D721Med (cell line): ENCODE measurements around the gene ZBTB45.
A peak's percentile ranks its signal among the peaks of the same experiment; 100 is the strongest.

ENCODE experiments used
- DNase-seq: peaks from one replicate; pipeline ENCODE4 v3.0.0; 2011; ENCODE audit warnings: low spot score; ENCODE audit not compliant: insufficient read length
- FAIRE-seq: peaks from 2 replicates; lab custom pipeline; 2011; peaks lifted over from hg19 to GRCh38; lab: Jason Lieb, UNC
- TF ChIP-seq, protein P1 (sequence below): IDR thresholded peaks from 2 replicates; pipeline ENCODE4 v1.5.1; 2012; ENCODE audit warnings: mild to moderate bottlenecking, control low read depth; ENCODE audit not compliant: insufficient read depth; ENCODE audit errors: missing control alignments

Gene ZBTB45

DNA sequence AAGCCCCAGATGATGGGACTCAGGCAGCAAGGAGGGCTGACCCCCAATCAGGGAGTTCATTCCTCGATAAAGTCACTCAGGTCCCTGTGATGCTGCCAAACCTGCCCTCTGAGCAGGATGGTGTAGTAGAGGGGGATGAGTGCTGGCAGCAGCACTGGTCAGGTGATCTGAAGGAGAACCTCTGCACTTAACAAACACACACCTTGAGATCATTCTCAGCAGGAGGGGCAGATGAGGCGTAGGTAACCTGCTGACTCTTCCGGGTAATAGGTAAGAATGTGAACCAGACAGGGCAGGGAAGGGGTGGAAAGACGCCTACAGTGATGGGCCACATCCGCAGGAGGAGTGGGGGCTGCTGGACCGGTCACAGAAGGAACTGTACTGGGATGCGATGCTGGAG, 40.3 kb downstream of the ZBTB45 start:
- DNase-seq (no peak), FAIRE-seq (no peak)
- TF ChIP-seq, protein P1, sequence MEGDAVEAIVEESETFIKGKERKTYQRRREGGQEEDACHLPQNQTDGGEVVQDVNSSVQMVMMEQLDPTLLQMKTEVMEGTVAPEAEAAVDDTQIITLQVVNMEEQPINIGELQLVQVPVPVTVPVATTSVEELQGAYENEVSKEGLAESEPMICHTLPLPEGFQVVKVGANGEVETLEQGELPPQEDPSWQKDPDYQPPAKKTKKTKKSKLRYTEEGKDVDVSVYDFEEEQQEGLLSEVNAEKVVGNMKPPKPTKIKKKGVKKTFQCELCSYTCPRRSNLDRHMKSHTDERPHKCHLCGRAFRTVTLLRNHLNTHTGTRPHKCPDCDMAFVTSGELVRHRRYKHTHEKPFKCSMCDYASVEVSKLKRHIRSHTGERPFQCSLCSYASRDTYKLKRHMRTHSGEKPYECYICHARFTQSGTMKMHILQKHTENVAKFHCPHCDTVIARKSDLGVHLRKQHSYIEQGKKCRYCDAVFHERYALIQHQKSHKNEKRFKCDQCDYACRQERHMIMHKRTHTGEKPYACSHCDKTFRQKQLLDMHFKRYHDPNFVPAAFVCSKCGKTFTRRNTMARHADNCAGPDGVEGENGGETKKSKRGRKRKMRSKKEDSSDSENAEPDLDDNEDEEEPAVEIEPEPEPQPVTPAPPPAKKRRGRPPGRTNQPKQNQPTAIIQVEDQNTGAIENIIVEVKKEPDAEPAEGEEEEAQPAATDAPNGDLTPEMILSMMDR = no peak

- FAIRE-seq (no peak), DNase-seq (no peak)
- TF ChIP-seq, protein P1 = no peak
These were observed 41.7 kb downstream of the ZBTB45 start for GRCh38 chr19:58477871-58478270.

- TF ChIP-seq, protein P1 = no peak
- FAIRE-seq (no peak), DNase-seq (no peak)
These were observed 42.5 kb downstream of the ZBTB45 start for GRCh38 chr19:58477130-58477529.

DNA sequence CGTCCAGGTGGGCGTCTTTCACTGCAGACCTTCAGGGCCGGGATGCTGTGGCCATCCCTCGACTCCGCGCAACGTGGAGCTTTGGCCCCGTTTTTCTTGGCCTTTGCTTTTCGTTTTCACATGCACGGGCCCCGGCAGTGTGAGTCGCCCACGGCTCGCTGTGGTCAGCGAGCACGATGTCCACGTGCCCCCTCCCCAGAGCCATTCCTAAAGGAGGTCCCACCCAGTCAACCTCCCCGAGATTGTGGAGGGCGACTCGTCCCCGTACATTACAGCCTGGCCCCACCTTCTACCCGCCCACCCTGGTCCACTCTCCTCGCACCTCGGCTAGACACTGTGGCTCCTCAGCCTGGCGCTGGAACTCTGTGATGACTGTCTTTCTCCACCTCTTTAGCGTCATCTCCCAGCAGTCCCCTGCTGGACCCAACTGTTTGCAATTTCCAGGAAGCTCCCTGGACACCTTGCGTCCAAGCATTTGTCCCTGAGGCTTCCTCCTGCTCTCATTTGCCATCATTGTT, 43.1 kb downstream of the ZBTB45 start:
- DNase-seq (no peak), FAIRE-seq (no peak)
- TF ChIP-seq, protein P1 = no peak

DNA sequence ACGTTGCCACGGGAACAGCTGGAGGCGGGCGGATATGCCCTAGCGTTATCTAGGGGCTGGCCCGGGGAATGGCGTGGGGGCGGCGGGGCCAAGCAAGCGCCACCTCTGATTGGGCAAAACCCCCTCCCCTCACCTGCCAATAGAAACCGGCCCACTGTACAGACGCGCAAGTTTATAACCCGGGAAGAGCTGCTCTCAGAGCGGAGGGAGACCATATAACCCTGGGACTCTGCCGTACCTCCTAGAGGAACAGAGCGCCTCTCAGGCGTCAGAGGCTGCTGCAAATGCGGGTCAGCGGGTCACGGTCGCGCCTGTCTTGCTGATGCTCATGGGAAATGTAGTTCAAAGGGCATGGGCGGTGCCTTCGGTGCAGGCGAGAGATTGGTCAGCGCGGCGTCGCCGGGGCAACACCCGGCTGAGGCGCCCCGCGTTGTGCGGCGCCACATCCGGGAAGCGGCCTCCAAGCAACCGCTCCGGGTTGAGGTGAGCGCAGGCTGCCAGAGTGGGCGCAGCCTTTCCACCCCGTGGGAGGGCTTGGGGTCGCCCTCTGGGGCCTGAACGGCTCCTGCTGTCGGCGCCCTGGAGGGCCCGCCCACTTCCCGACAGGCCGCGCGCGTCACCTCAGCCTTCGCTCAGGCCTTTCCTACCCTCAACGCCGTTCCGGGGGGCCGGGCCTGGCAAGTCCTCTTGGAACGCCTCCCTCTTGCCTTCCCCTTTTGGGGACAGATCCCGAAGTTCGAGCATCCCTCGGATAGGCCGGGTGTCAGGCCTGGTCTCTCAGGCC, 43.7 kb downstream of the ZBTB45 start, which contains the start of gene ZNF446:
ZNF446 (plus strand) TSS at position 639 of the 784 bp plus-strand sequence. CDS start 867 bp downstream, outside the sequence.
- no peak for FAIRE-seq
- TF ChIP-seq, protein P1 = no peak
- peak; percentile 79 for DNase-seq

GRCh38 chr19:58474997-58475713, 44.5 kb downstream of the ZBTB45 start:
- no peak for FAIRE-seq
- TF ChIP-seq, protein P1 = no peak
- no peak for DNase-seq
